Tibial artery (tissue), 4 donors: ENCODE measurements around the gene HMG20A.

Source experiments
- DNase-seq, 2 donors: peaks; one replicate each; pipeline ENCODE4 v3.0.0-alpha.2; 2019
- H3K27ac ChIP-seq, 2 donors: fragments of 200-600 bp; sonication (generic) in 1 of 2; 1 replicate in 1 of 2; 2 replicates in 1 of 2; pipeline ENCODE4 v1.5.1; 2018 to 2019; ENCODE audit warnings: mild to moderate bottlenecking in 1 of 2
- H3K27me3 ChIP-seq, 2 donors: fragments of 200-600 bp; sonication (generic) in 1 of 2; one replicate each; pipeline versions ENCODE4 v1.5.1 to v1.6.0; 2016 to 2019
- H3K36me3 ChIP-seq, 3 donors: fragments of 200-600 bp; sonication (generic) in 2 of 3; one replicate each; pipeline ENCODE4 v1.5.1; 2016 to 2019; ENCODE audit warnings: mild to moderate bottlenecking in 2 of 3
- H3K4me1 ChIP-seq, 4 donors: fragments of 200-600 bp; sonication (generic) in 2 of 4; 1 replicate in 3 of 4; 2 replicates in 1 of 4; pipeline ENCODE4 v1.5.1; 2016 to 2019
- H3K4me3 ChIP-seq, 2 donors: fragments of 200-600 bp; sonication (generic) in 1 of 2; 1 replicate in 1 of 2; 2 replicates in 1 of 2; pipeline ENCODE4 v1.5.1; 2018 to 2019; ENCODE audit warnings: mild to moderate bottlenecking in 2 of 2
- H3K9me3 ChIP-seq, 3 donors: fragments of 200-600 bp; sonication (generic) in 1 of 3; one replicate each; pipeline ENCODE4 v1.5.1; 2016 to 2019
- CTCF ChIP-seq, 2 experiments: fragments of 200-600 bp in 1 of 2; fragments of 450-650 bp in 1 of 2; IDR thresholded peaks; one replicate each; pipeline ENCODE4 v1.5.1; 2017 to 2019; ENCODE audit warnings: antibody characterized with exemption in 2 of 2, mild to moderate bottlenecking in 1 of 2, moderate library complexity in 1 of 2
- intact Hi-C: fragments of 100-400 bp; cut with DNase I; formaldehyde crosslinking; loops from one replicate; pipeline ENCODE4 v1.15.0; 2023; ENCODE audit warnings: low total_unique reads

Gene HMG20A

GRCh38 chr15:77516076-77516475, 95.4 kb downstream of the HMG20A start:
- H3K4me3 ChIP-seq = no peak overlapping the region
- no peaks in the 10 kb centered on the region for H3K4me1 ChIP-seq
- H3K9me3 ChIP-seq = no peaks in the 10 kb centered on the region
- DNase-seq = no peak
- H3K36me3 ChIP-seq = no peaks in the 10 kb centered on the region
- no peak for TF ChIP-seq CTCF (IDR thresholded peaks at IDR 0.05)
- intact Hi-C loops = no loop called here
- no peaks in the 10 kb centered on the region for H3K27me3 ChIP-seq
- no peak overlapping the region for H3K27ac ChIP-seq

GRCh38 chr15:77516786-77517185, 96.1 kb downstream of the HMG20A start:
- Histone ChIP-seq H3K4me3 (no peak overlapping the region), H3K27me3 (no peaks in the 10 kb centered on the region), H3K27ac (no peak overlapping the region), H3K4me1 (no peaks in the 10 kb centered on the region), H3K9me3 (no peaks in the 10 kb centered on the region), H3K36me3 (no peaks in the 10 kb centered on the region)
- no peak for TF ChIP-seq CTCF (IDR thresholded peaks at IDR 0.05)
- intact Hi-C loops = no loop called here
- peak in 1 of 2 donors; percentile 37 for DNase-seq

DNA sequence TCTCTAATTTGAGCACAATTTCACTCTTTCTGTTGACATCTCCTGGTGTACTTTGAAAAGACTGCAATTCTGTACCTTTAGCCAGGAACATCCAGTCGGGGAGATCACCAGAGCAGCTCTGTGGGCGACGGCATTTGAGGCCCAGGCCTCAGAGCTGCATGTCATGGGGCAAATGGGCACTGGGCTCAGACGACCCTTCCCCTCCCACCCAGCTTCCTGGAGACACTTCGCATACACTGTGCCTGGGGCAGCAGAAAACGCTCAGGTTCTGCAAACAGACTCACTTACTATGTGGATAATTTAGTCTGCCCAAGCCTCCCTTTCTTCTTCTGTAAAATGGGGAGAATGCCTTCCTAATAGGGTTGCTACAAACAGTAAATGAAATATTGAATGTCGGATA, 96.9 kb downstream of the HMG20A start:
- H3K4me3 ChIP-seq = no peak overlapping the region
- intact Hi-C loops = no loop called here
- no peaks in the 10 kb centered on the region for H3K27me3 ChIP-seq
- no peaks in the 10 kb centered on the region for H3K4me1 ChIP-seq
- H3K36me3 ChIP-seq = no peaks in the 10 kb centered on the region
- no peak overlapping the region for H3K27ac ChIP-seq
- peak in 1 of 2 donors; percentile 12 for DNase-seq
- H3K9me3 ChIP-seq = no peaks in the 10 kb centered on the region
- no peak for TF ChIP-seq CTCF (IDR thresholded peaks at IDR 0.05)

GRCh38 chr15:77518458-77518857, 97.8 kb downstream of the HMG20A start:
- DNase-seq = peak in 1 of 2 donors; percentile 60
- intact Hi-C loops = no loop called here
- Histone ChIP-seq H3K27ac (no peak overlapping the region), H3K4me1 (no peaks in the 10 kb centered on the region), H3K36me3 (no peaks in the 10 kb centered on the region), H3K9me3 (no peaks in the 10 kb centered on the region), H3K27me3 (no peaks in the 10 kb centered on the region), H3K4me3 (no peak overlapping the region)
- TF ChIP-seq CTCF (IDR thresholded peaks at IDR 0.05) = no peak

DNA sequence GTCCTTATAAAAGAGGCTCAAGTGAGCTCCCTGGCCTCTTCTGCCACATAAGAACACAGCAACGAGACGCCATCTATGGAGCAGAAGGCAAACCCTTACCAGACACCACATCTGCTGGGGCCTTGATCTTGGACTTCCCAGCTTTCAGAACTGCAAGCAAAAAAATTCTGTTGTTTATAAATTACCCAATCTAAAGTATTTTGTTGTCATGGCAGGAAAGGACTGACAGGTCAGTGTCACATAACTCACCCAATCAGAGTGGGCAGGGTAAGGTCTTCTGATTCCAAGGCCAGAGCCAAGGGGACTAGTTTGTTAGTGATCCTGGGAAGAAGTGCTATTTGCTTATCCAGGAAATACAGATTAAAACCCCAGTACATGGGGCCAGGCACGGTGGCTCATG, 98.9 kb downstream of the HMG20A start:
- no peak overlapping the region for H3K4me3 ChIP-seq
- H3K4me1 ChIP-seq = no peaks in the 10 kb centered on the region
- peak in 1 of 2 donors; percentile 5 for DNase-seq
- intact Hi-C loops = no loop called here
- H3K36me3 ChIP-seq = no peaks in the 10 kb centered on the region
- H3K9me3 ChIP-seq = no peaks in the 10 kb centered on the region
- no peak for TF ChIP-seq CTCF (IDR thresholded peaks at IDR 0.05)
- no peak overlapping the region for H3K27ac ChIP-seq
- no peaks in the 10 kb centered on the region for H3K27me3 ChIP-seq

DNA sequence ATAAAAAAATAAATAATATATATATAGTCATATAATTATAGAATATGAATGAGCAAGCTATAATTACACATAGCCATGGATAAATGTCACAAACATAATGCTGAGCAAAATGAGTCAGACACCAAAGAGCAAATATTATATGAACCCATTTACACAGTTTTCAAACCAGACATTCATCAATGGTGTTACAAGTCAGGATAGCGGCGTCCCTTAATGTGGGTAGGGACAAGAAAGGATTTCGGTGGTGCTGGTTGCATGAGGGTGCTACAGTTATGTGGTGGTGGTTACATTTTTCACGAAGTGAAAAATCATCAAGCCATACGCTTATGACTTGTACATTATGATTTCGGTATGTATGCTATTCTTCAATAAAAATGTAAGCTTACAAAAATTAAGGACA, 100.5 kb downstream of the HMG20A start:
- DNase-seq = no peak
- H3K9me3 ChIP-seq = no peaks in the 10 kb centered on the region
- no peak for TF ChIP-seq CTCF (IDR thresholded peaks at IDR 0.05)
- no peaks in the 10 kb centered on the region for H3K36me3 ChIP-seq
- H3K4me3 ChIP-seq = no peak overlapping the region
- intact Hi-C loops = no loop called here
- H3K27me3 ChIP-seq = no peaks in the 10 kb centered on the region
- no peak overlapping the region for H3K27ac ChIP-seq
- H3K4me1 ChIP-seq = no peaks in the 10 kb centered on the region
